Spleen (tissue), 7 donors: ENCODE results near the gene TJP2.

Experiments used
- POLR2A ChIP-seq, 3 donors: fragments of 450-650 bp; IDR thresholded peaks; one replicate each; pipeline ENCODE4 v1.5.1; 2017; ENCODE audit warnings: antibody characterized with exemption in 3 of 3, mild to moderate bottlenecking in 1 of 3
- POLR2AphosphoS5 ChIP-seq, 3 donors: sonication (generic); formaldehyde crosslinking; IDR thresholded peaks; one replicate each; pipeline ENCODE4 v1.5.1; 2017; ENCODE audit warnings: antibody characterized with exemption in 3 of 3
- TF ChIP-seq, protein P1 (sequence below), 11 experiments: fragments of 200-600 bp in 7 of 11; fragments of 450-650 bp in 4 of 11; sonication (generic) in 4 of 11; IDR thresholded peaks in 8 of 11; conservative IDR thresholded peaks in 3 of 11; 1 replicate in 7 of 11; 2 replicates in 4 of 11; pipeline versions ENCODE4 v1.4.0 to v1.8.0; 2016 to 2021; ENCODE audit warnings: antibody characterized with exemption in 11 of 11, inconsistent platforms in 4 of 11, mild to moderate bottlenecking in 1 of 11
- donor health status: DM: no; HTN: no; CAD: no; lungs with moderate emphysema.
- donor health status: DM: no; HTN: no; CAD: no.
- donor health status: DM: no; HTN: no; CAD: no.

DNA sequence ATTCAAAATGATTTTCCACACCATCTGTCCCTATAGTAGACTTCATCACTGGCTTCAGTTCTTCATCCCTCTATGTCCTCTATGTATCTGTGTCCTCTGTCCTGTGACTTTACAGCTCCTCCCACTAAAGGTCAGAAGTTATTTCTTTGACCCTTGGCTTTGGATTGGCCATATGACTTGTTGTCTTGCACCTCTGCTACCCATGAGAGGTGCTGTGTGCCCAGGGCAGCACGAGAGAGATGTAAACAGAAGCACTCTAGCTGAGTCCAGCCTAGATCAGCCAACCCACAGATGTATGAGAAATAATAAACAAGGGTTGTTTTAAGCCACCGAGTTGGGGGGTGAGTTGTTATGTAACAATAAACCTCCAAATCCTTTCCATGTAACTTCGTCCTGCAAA is 87.6 kb downstream of the TJP2 start:
- TF ChIP-seq, protein P1, sequence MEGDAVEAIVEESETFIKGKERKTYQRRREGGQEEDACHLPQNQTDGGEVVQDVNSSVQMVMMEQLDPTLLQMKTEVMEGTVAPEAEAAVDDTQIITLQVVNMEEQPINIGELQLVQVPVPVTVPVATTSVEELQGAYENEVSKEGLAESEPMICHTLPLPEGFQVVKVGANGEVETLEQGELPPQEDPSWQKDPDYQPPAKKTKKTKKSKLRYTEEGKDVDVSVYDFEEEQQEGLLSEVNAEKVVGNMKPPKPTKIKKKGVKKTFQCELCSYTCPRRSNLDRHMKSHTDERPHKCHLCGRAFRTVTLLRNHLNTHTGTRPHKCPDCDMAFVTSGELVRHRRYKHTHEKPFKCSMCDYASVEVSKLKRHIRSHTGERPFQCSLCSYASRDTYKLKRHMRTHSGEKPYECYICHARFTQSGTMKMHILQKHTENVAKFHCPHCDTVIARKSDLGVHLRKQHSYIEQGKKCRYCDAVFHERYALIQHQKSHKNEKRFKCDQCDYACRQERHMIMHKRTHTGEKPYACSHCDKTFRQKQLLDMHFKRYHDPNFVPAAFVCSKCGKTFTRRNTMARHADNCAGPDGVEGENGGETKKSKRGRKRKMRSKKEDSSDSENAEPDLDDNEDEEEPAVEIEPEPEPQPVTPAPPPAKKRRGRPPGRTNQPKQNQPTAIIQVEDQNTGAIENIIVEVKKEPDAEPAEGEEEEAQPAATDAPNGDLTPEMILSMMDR (IDR thresholded peaks at IDR 0.05 in 8 of 11, conservative IDR thresholded peaks at IDR 0.05 in 3 of 11), result no peak
- TF ChIP-seq POLR2A (IDR thresholded peaks at IDR 0.05) (no peak), POLR2AphosphoS5 (IDR thresholded peaks at IDR 0.05) (no peak)
